Kidney glomerular epithelial cell (primary cell): ENCODE measurements around the gene PRAMEF20.
"Not testable (repeated sequence)": the region's sequence is repeated elsewhere in the genome, so short reads cannot be mapped to it uniquely, and the experiment has no call there.

Experiments used
- DNase-seq: peaks from one replicate; lab custom pipeline; 2025; lab: John Stamatoyannopoulos, UW

The PRAMEF20 gene

DNA sequence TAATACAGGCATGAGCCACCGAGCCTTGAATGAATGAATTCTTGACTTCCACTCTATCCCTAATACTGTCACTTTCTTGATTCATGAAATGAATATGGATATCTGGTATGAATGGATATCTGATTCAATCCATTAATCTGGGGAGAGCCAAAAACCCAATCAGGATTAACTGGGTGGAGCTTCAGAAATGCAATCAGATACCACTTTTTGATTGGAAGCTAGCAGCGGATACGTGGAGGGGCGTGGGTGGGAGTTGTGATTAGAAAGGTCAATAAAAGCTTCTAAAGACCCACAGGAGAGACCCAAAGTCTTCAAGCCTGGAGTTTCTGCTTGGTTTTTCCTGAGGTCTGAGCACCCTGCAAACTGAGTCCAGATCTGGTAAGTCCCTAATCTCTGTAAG, at the start of gene PRAMEF20:
Gene PRAMEF20, plus strand, starts transcription at position 301 of the 400 bp plus-strand sequence. CDS start 5,905 bp downstream, outside the sequence.
- DNase-seq, result not testable (repeated sequence)

DNA sequence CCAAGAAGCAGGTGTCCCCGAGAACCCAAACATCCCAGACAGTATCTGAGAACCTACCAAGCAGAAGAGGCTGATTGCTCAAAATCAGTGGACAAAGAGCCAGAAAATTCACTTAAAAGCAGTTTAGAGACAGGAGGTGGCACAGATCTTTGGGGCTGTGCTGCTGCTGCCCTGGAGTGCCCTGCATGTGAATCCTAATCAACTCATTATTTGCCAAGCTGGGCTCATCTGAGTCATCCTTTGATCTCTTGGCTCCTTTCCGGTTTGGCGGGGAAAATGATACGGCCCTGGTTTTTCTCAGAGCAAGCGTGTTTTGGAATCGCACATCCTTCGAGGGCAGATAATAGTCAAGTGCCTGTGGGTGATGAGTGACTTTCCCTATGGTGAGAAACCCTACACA, 47.9 kb upstream of the PRAMEF20 start:
- DNase-seq, result not testable (repeated sequence)

DNA sequence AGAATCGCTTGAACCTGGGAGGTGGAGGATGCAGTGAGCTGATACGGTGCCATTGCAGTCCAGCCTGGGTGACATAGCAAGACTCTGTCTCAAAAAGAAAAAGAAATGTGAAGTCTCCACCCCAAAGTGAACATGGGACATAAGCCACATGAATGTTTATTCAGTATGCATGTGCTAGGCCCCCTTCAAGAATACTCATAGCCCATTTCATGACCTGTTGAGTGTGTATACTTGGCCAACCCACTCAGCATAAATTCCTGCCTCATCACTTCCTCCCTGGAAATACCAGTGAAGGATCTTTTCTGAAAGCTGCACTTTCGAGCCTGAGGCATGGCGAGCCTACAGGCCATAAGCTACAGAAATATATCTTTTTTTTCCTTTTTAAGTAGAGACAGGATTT, 45.3 kb upstream of the PRAMEF20 start:
- not testable (repeated sequence) for DNase-seq

DNA sequence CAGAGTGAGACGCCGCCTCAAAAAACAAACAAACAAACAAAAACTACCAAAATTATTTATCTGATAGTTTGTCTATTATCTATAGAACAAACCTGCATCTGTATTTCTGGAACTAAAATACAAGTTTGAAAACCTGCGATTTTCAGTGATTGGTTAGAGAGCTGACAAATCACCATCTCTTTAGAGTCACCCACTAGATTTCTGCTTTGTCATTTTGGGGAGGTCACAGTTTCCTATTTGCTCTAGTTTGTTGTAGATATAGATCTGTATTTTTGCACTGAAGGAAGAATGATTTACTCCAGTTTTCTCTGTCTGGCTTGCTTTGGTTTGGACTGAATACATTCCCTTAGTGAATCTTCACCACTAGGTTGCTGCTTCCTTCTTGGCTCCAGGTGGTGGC, 43.7 kb upstream of the PRAMEF20 start:
- DNase-seq, result not testable (repeated sequence)

DNA sequence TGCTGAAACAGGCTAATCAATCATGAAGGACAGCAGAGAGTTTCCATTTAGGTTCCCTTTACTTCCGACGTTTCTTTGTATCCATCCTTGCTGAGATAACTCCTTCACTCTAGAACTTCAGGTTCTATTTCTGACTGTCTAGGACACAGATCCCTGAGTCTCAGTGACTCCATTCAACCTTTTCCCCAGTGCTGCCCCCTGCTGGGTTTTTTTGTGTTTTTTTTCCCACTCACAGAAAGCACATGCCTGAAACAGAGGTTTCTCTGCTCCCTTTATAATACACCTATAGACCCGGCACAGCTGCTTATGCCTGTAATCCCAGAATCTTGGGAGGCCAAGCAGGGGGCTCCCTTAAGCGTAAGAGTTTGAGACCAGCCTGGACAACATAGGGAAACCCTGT, 41.7 kb upstream of the PRAMEF20 start:
- not testable (repeated sequence) for DNase-seq

DNA sequence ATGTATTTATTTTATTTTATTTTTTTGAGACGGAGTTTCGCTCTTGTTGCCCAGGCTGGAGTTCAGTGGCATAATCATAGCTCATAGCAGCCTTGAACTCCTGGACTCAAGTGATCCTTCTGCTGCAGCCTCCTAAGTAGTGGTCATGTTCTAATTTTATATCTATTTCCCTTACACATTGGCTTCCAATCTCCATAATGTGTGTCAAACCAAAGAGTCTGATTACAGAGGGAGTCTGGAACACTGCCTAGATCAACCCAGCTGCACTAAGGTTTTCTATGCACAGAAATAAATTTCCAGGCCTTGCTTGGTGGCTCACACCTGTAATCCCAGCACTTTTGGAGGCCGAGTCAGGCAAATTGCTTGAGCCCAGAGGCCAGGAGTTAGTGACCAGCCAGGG, 31.3 kb upstream of the PRAMEF20 start:
- DNase-seq, result not testable (repeated sequence)

DNA sequence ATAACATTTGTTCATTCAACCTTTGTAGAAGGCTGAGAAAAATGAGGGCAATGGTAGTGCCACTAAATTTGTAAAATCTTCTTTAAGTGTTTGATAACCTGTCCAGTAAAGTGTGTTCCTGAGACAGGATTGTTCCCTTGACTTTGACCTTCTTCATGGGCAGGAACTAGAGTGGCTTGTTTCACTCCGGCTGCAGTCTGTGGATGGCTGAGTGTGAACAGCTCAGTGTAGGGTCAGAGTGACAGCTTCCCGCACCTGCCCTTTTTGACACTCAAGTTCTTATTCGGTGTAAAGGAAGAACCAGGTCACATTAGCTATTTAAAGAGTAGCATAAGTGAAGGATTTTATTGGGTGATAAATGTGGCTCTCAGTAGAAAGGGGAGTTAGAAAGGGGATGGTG, 29.9 kb upstream of the PRAMEF20 start:
- not testable (repeated sequence) for DNase-seq

DNA sequence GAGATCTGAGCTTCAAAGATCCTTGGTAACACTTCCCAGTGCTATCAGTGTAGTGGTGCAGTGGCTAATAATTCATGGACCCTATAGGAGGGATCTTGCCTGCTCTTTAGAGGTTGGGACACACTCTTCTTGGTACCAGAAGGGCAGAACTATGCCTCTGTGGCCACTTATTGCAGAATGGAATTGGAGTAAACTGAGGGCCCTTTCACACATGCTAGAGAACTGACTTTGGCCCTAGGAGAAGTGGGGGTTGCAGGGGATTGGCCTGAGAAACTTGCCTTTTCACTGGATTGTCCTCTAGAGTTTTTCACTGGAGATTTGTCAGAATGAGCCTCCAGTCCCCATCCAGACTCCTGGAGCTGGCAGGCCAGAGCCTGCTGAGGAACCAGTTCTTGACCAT, 20.9 kb upstream of the PRAMEF20 start, which contains the start of gene PRAMEF17:
Gene PRAMEF17, plus strand, starts transcription at position 301 of the 400 bp plus-strand sequence. Its CDS starts 26 bp downstream, at position 327.
- DNase-seq, result not testable (repeated sequence)

DNA sequence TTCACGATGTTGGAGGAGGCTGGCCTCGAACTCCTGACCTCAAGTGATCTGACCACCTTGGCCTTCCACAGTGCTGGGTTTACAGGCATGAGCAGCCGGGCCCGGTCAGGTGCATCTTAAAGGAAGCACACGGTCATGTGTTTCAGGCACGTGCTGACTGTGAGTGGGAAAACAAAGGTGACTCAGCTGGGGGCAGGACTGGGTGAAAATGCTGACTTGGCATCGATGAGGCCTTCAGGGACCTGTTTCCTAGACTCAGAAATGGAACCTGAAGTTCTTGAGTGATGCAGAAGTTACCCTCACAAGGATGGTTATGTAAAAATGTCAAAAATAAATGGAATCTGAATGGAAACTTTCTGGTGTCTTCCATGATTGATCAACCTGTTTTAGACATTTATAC, 17.2 kb upstream of the PRAMEF20 start:
- not testable (repeated sequence) for DNase-seq

DNA sequence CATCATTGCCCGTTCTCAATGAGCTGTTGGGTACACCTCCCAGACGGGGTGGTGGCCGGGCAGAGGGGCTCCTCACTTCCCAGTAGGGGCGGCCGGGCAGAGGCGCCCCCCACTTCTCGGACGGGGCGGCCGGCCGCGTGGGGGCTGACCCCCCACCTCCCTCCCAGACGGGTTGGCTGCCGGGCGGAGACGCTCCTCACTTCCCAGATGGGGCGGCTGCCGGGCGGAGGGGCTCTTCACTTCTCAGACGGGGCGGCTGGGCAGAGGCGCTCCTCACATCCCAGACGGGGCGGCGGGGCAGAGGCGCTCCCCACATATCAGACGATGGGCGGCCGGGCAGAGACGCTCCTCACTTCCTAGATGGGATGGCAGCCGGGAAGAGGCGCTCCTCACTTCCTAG, 15.5 kb upstream of the PRAMEF20 start:
- DNase-seq, result not testable (repeated sequence)

DNA sequence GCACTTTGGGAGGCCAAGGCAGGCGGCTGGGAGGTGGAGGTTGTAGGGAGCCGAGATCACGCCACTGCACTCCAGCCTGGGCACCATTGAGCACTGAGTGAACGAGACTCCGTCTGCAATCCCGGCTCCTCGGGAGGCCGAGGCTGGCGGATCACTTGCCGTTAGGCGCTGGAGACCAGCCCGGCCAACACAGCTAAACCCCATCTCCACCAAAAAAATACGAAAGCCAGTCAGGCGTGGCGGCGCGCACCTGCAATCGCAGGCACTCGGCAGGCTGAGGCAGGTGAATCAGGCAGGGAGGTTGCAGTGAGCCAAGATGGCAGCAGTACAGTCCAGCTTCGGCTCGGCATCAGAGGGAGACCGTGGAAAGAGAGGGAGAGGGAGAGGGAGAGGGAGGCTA, 14.9 kb upstream of the PRAMEF20 start:
- DNase-seq, result not testable (repeated sequence)

DNA sequence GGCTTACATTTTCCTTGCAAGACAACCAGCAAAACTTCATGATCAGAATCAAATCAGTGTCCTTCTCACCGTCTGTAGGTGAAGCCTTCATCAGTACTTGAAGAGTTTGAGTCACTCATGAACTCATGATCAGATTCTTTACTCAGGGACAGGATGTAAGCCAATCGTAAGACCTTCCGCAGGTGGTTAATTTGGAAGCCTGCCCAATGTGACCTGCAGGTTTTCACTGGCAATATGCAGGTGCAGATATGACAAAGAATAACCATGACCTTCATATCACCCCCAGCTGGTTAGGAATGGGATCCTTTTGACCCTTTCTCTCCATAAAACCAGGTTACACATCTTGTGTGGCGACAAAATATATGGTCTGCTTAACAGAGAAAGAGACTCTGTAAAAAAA, 2.4 kb upstream of the PRAMEF20 start:
- DNase-seq, result no peak

DNA sequence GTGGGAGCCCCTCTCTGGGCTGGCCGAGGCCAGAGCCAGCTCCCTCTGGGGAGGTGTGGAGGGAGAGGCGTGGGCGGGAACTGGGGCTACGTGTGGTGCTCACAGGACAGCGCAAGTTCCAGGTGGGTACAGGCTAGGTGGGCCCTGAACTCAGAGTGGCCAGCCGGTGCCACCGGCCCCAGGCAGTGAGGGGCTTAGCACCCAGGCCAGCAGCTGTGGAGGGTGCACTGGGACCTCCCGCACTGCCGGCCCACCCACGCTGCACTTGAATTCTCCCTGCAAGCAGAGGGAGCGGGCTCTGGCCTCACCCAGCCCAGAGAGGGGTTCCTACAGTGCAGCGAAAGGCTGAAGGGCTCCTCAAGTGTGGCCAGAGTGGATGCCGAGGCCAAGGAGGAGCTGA, 20.2 kb downstream of the PRAMEF20 start:
- DNase-seq, result no peak

DNA sequence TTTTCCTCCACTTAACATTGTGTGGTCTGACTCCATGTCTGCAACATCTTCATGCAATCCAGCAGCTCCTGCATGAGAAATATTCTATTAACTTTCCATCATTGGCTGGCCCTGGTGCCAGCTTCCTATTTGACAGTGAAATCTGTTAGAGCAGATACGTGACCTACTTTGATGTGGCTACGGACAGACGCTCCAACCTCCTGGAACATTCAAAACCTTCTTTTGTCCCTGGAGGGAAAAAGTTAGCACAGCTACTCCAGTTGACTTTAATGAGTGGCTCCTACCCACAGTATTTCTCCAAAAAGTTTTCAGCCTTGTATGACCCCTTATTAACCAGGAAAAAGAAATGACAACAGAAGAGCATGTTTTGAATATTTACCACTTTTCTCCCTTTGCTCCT, 22.0 kb downstream of the PRAMEF20 start:
- DNase-seq, result no peak

DNA sequence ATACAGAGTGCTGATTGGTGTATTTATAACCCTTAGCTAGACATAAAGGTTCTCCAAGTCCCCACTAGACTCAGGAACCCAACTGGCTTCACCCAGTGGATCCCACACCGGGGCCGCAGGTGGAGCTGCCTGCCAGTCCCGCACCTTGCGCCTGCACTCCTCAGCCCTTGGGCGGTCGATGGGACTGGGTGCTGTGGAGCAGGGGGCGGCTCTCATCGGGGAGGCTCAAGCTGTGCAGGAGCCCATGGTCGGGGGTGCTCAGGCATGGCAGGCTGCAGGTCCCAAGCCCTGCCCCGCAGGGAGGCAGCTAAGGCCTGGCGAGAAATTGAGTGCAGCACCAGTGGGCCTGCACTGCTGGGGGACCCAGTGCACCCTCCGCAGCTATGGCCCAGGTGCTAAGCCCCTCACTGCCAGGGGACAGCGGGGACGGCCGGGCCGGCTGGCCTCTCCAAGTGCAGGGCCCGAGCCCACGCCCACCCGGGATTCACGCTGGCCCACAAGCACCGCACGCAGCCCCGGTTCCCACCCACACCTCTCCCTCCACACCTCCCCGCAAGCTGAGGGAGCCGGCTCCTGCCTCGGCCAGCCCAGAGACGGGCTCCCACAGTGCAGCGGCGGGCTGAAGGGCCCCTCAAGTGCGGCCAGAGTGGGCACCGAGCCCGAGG, 23.6 kb downstream of the PRAMEF20 start:
- DNase-seq, result not testable (repeated sequence)

DNA sequence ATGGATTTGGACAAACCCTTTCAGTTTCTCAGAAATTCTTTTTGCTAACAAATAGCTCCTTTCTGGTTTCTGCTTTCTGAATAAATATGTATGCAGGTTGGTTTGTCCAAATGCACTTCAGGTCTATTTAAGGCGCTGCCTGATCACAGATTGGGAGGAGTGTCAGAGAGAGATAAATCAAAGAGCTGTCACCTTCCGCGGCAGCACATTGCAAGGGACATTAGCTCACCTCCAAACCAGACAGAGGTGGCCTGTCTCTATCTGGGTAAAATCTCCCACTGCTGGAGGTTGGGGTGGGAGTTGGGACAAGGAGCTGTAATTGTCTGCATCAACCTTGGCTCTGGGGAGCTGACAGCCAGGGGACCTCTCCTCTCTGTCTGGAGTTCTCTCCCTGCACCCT, 25.2 kb downstream of the PRAMEF20 start:
- DNase-seq, result no peak

DNA sequence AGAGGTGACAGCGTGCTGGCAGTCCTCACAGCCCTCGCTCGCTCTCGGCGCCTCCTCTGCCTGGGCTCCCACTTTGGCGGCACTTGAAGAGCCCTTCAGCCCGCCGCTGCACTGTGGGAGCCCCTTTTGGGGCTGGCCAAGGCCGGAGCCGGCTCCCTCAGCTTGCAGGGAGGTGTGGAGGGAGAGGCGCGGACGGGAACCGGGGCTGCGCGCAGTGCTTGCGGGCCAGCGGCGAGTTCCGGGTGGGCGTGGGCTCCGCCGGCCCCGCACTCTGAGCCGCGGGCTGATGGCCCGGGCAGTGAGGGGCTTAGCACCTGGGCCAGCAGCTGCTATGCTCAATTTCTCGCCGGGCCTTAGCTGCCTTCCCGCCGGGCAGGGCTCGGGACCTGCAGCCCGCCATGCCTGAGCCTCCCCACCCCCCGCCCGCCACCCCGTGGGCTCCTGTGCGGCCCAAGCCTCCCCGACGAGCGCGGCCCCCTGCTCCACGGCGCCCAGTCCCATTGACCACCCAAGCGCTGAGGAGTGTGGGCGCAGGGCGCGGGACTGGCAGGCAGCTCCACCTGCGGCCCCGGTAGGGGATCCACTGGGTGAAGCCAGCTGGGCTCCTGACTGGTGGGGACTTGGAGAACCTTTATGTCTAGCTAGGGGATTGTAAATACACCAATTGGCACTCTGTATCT, 29.0 kb downstream of the PRAMEF20 start:
- DNase-seq, result not testable (repeated sequence)

DNA sequence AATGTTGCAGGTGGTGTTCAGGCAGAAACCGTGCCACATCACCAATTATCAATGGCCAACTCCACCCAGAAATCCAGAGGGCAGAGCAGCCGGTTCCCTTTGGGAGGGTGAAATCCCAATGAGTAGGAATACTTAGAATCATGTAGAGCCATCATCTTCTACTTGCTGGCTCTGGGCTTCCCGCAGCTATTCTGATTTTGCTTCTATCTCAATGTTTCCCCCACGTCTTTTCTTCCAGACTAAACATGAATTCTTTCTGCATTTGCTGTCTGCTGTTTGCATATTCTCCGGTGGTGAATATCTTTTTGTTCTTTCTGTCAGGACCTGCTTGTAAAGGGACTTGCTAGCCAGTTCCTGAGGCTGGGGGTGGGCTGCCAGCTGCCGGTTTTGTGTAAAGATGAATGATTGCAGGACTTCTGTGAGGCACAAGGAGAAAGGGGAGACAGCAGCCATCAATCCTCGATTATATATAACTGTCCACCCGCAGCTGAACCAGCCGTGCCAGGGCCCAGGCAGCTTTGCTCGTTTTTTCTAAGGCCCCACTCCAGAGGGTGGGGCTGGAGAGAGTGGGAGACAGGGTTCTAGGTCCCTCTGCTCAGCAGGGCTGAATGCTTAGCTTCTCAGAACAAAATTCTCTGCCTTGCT, 33.2 kb downstream of the PRAMEF20 start:
- no peak for DNase-seq

DNA sequence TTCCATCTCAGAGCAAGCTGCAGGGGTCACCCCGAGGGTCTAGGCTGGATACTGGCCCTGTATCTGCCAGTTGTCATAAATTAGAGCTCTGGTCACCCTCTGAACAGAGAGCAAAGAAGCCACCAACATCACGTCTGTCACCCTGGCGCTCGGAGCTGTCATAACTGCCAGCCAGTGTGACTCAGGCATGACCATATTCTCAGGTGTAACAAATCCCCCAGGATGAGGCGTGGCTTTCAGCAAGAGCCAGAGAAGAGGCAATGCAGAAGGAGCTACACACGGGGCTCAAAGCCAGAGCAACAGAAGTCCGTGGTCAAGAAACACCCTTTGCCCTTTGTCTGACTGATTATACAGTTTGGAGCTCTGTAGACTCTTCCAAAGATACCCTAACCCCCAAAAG, 40.0 kb downstream of the PRAMEF20 start:
- DNase-seq, result no peak

DNA sequence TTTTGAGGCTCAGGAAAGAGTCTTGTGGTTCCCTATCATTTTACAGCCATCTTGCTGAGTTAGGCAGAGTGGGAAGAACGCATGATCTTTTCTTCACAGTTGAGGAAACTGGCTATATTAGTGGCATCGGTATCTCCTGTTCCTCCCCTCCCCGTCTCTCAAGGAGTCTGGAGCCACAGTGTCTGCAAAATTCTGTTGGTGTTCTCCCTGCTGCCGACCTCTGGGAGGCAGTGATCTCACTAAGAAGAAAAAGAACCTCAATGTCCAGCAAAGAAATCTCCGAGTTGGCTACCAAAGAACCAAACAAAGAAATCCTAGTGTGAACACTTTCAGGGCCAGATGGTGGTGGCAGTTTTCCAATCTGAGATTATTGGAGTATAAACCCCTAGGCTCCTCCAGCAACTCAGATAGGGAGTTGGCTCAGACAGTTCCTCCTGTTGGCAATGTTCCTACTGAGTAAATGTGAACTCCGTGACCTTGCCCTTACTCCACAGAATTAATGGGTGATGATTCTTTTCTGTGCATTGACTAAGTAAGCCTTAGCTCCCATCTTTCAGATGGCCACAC, 41.2 kb downstream of the PRAMEF20 start:
- DNase-seq, result no peak

DNA sequence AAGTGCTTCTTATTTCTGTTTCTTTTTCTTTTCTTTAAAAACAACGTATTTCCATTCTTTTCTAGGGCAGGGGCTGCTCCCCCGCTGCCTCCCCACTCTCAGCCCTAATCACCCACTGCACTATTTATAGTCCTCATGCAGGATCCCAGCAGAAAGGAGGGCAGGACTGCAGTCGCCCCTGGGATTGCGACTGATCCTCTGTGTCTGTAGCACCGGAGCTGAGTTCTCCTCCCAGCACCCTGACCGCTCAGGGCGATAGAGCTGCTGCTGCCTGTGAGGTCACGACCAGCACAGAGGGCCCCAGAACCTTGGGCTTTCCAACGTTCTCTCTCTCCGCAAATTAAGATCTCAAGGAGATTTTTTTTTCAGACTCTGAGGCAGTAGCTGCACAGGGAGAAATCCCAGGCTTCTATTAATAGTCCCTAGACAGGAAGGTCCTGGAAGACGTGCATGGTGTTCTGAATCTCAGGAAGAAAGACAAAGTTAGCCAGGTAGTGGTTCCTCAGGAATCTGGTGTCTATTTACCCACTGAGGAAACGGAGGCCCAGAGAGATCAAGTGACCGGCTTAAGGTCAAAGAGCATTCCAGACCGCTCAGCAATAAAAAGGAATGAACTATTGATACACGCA, 46.8 kb downstream of the PRAMEF20 start:
- DNase-seq, result no peak

DNA sequence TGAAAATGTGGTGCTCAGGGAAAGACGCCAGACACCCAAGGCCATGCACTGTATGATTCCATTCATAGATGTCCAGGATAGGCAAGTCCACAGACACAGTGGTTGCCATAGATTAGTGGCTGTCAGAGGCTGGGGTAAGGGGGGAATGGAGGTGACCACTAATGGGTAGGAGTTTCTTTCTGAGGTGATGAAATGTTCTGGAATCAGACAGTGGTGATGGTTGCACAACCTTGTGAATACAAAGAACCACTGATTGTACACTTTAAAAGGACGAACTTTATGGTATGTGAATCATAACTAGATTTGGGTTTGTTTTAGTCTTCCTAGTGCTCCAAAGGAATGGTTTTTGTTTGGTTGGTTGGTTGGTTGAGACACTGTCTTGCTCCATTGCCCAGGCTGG, 51.7 kb downstream of the PRAMEF20 start:
- DNase-seq, result no peak
